NCI-H1930 (cell line): Measurements from ENCODE around the gene BRSK1.
A peak's percentile ranks its signal among the peaks of the same experiment; 100 is the strongest.

Experiments used
- DNase-seq, 2 experiments: peaks; one replicate each; lab custom pipeline; 2025; lab: John Stamatoyannopoulos, UW

The BRSK1 gene

GRCh38 chr19:55283548-55284377, at the start of gene BRSK1:
BRSK1 (plus strand) TSS chr19:55283997; CDS start chr19:55284443, 446 bp downstream.
- peak; percentile 67 to 79 for DNase-seq

DNA sequence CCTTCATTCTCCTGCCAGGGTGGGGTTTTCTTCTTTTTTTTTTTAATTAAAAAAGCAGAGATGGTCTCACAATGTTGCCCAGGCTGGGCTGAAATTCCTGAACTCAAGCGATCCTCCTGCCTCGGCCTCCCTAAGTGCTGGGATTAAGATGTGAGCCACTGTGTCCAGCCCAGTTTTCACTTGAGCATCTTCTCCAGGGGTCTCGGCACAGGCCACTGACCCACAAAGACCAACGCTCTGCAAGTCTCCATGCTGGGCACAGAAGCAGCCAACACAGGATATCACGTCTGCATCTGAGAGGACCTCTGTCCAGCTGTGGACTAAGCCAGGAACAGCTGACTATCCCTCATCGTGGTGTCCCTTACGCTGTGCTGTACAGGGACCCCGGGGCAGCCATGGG, 45.8 kb upstream of the BRSK1 start:
- no peak for DNase-seq

GRCh38 chr19:55239004-55239403, 44.8 kb upstream of the BRSK1 start:
- no peak for DNase-seq

GRCh38 chr19:55240713-55241020, 43.1 kb upstream of the BRSK1 start:
- DNase-seq = no peak

GRCh38 chr19:55241143-55241934, 42.5 kb upstream of the BRSK1 start:
- DNase-seq = no peak

DNA sequence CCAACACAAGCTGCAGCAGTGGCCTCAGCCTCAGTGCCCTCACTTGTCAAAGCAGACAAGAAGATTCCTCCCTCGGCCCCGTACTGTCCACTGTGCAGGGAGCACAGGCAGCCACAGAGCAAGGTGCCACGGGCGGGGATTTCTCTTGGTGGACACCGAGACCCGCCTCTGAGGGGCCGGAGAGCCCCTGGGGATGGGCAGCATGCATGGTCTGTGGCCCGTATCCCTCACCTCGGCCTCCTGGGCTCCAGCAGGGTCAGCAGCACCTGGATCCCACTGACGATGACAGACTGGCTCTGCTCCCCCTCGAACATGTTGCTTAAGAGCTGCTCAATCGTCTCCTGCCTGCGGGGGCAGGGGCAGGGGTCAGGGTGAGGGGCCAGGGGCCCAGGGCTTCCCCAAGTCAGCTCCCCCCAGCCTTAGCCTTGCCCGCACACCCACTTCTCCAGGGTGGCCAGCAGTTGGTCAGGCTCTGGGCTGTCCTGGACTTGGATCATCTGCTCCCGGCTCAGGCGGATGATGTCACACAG, 41.8 kb upstream of the BRSK1 start:
- no peak for DNase-seq

- no peak for DNase-seq
Observed at GRCh38 chr19:55242517-55242916, 41.3 kb upstream of the BRSK1 start.

GRCh38 chr19:55244004-55244680, 39.7 kb upstream of the BRSK1 start:
- no peak for DNase-seq

GRCh38 chr19:55245236-55245904, 38.4 kb upstream of the BRSK1 start:
- no peak for DNase-seq

DNA sequence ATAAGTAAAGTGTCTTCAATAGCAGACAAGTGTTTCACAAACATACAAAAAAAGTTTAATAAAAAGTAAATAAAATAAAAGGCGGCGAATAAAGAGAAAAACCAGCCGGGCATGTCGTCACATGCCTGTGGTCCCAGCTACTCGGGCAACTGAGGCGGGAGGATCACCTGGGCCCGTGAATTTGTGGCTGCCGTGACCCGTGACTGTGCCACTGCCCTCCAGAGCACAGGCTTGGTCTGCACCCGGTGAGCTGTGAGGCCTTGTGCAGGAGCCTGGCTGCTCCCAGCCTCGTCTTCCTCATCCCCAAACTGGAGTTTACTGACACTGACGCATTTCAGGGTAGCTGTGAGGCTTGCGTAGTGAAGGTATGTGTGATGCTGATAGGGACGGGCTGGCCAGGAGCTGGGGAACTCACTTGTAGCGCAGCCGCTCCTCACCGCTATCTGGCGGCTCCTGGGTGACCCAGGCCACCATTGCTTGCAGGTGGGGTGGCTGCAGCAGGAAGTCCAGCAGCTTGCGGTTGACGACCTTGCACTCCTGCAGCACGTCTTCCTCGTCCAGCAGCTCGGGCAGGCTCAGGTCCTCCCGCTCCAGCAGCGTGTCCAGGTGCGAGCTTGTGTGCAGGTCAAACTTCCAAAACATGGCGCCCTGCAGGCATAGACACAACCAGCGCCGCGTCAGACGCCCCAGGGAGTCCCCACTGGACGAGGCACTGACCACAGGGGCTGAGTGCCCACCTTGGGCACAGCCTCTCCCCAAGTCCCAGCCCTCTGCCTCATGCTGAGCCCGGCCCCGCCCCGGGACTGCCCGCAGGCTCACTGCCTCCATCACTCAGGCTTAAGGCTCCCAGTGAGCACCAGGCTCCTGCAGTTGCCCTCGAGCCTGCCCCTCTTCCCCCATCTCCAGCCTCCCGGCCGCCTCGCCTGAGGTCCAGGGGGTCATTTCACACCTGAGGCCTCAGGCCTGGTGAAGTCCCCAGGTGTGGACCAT, 37.0 kb upstream of the BRSK1 start:
- DNase-seq = no peak

- DNase-seq = no peak
Observed at GRCh38 chr19:55247621-55248099, 36.1 kb upstream of the BRSK1 start.

- DNase-seq = no peak
Observed at GRCh38 chr19:55248166-55248675, 35.6 kb upstream of the BRSK1 start.

DNA sequence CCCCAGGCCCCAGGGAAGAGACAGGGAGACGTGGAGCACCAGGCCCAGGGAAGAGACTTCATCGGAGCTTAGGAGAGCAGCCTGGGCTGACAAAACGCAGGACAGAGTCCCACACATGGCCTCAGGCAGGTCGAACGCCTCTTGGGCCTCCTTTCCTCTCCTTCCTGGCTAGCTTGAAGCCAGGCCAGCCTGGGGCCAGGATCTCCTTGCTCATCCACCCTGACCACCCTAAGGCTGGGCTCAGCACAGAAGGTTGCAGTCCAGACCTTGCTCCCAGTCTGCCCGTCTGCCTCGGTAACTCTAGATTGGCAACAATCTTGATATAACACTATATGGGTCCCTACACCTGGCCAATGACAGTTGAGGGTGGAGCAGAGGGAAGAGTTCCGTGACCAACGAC, 35.1 kb upstream of the BRSK1 start:
- no peak for DNase-seq

DNA sequence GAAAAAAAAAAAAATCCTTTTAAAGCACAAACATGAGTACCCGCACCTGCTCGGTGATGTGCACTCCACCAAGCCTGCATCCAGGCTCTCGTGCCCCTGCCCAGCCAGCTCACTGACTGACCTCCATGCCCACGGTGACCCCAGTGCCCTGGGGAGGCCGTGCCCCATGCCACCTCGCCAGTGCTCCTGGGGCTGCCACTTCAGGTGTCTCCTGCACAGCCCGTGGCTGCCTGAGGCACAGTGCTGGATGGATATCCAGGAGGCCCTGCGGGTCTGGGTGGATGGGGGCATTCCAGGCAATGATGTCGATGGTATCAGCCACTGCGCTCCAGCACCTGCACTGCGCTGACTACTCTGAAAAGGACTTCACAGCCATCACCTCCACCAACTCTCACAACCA, 34.0 kb upstream of the BRSK1 start:
- DNase-seq = no peak

GRCh38 chr19:55250262-55251036, 33.3 kb upstream of the BRSK1 start:
- DNase-seq = no peak

GRCh38 chr19:55251341-55252081, 32.3 kb upstream of the BRSK1 start:
- no peak for DNase-seq

GRCh38 chr19:55252760-55253663, 30.8 kb upstream of the BRSK1 start:
- no peak for DNase-seq
